ENCODE measurements around the gene RAVER2. TPM values are rescaled to one million over a fixed set of nuclear protein-coding genes. Genes with fewer than 3 reads are reported as not detected.

RAVER2 gene
- total RNA-seq, 1 donor from 2014 or later = 0.42 TPM

DNA sequence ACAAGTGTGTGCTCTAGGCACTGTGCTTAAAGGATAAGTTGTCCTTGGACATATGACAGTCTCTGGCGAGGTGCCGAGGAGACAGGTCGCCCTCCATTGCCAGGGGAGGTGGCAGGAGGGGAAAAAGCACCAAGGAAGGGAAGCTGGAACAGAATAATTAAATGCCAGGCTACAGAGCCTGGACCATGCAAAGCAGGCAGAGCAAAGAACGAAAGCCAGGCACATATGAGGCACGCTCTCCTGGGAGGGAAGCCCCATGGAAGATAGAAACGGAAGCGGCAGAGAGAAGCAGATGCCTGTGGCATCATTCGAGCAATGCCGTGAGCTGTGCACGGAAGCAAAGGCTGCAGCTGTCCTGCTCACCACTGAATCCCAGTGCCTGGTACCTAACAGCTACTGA lies 130.2 kb downstream of the RAVER2 start:
- intact Hi-C loops (cut with micrococcal nuclease) = loop anchor here (1.0 to 5.0 kb wide), 5 partner anchors 11 to 547 kb away; partner anchors contain the start of genes LEPR and LEPROT

DNA sequence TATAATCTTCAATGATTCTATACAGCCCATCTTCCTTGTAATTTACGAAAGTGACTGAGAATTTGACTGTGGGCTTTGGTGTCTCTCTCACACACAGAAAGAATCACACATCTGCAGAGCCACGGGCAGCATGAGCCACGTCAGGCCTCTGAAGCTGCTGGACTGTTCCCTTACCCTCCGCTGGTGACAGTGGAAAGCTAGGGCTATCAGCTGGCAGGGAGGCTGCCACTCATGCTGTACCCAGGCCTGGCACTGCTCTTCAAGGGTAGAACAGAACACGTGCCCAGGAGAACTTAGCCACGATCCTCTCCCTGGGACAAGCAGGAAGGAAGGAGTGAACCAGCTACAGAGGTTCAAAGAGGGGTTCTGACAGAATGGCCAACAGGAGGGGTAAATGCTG lies 130.7 kb downstream of the RAVER2 start:
- intact Hi-C loops (cut with micrococcal nuclease) = loop anchor here (1.0 to 5.0 kb wide), 5 partner anchors 11 to 547 kb away; partner anchors contain the start of genes LEPR and LEPROT

- intact Hi-C loops (cut with micrococcal nuclease) = loop anchor here (5.0 kb wide), 4 partner anchors 125 to 545 kb away; partner anchors contain the start of genes LEPR and LEPROT
These were observed 132.3 kb downstream of the RAVER2 start for GRCh38 chr1:64877151-64877550.

DNA sequence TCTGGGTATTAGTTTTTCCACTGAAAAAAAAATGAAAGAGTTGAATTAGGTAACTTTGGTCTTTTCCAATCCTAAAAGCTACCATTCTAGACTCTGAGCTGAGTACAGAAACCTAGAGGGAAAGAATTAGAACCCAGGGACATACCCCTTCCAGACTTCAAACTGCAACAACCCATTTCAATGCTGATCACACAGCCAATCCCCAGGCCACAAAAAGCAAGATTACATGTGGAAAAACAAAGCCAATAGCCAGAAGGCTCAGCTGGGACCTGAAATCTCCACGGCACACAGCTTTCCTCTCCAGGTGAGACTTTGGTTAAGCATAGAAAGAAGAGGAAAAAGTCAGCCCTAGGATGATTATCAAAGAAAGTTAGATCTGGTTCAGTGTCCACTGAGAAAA lies 132.7 kb downstream of the RAVER2 start:
- intact Hi-C loops (cut with micrococcal nuclease) = loop anchor here (5.0 kb wide), 4 partner anchors 125 to 545 kb away; partner anchors contain the start of genes LEPR and LEPROT

GRCh38 chr1:64878090-64878489 lies 133.2 kb downstream of the RAVER2 start:
- intact Hi-C loops (cut with micrococcal nuclease) = loop anchor here (2.0 to 5.0 kb wide), 6 partner anchors 45 to 544 kb away; partner anchors contain the start of genes LEPR and LEPROT

DNA sequence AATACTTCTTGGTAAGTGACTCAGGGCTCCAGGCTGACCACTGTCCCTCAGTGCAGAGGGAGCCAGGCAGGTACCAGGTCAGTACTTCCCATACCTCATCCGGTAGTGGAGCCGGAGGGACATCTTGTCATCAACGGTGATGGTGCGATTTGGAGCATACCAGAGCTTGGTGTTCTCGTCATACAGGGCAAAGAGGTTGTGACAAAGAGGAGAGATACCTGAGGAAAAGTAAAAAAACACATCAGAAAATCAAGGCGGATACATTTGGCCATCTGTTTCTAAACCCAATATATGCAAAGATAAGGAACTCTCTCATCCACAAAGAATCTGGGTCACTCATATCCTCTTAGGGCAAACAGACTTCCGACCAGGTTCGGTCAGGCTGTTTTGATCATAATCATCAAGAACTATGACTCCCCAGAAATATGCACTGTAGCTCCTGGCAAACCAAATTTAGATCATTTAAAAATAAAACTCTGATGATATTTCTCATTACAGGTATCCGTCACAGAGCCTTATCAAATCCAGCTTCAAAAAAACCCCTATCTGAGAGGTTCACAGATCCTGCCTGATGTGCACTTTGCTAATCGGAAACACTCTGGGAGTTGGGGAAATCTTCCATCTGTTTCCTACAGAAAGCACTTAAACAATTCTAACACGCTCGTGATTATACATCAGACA lies 134.2 kb downstream of the RAVER2 start:
- intact Hi-C loops (cut with micrococcal nuclease) = loop anchor here (2.0 to 5.0 kb wide), 6 partner anchors 44 to 543 kb away; partner anchors contain the start of genes LEPR and LEPROT

DNA sequence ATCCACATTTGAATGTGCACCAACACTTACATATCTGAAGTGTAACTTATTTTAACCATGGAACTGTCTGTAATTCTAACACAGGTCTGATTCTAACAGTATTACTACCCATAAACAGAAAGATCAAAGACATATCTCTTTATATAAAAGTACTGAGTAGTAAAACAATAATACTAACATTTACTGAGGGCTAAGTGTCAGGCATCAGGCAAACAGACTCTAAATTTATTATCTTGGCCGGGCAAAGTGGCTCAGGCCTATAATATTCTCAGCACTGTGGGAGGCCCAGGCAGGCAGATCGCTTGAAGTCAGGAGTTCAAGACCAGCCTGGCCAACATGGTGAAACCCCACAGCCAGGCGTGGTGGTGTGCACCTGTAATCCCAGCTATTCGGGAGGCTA lies 135.6 kb downstream of the RAVER2 start:
- intact Hi-C loops (cut with micrococcal nuclease) = no loop called here

GRCh38 chr1:64881281-64881680 lies 136.4 kb downstream of the RAVER2 start:
- intact Hi-C loops (cut with micrococcal nuclease) = no loop called here

Other genes starting within 250 kb of the RAVER2 start
- 206 and 209 TPM in 2 replicates for gene JAK1, start 221.5 kb downstream of the RAVER2 start, total RNA-seq